ENCODE results near the gene STEEP1. TPM values are rescaled to one million over a fixed set of nuclear protein-coding genes. Genes with fewer than 3 reads are reported as not detected.
A peak's percentile ranks its signal among the peaks of the same experiment; 100 is the strongest.

STEEP1 gene
- total RNA-seq, 2 donors from 2014 or later, result 18.7 to 19.8 TPM

- Mint-ChIP-seq H3K4me1 (no peaks in the 10 kb centered on the region), H3K27me3 (ENCODE audit: insufficient read depth) (no peaks in the 10 kb centered on the region), H3K9me3 (peaks cover 28% of the 10 kb centered on the region), H3K36me3 (ENCODE audit: low read depth) (peaks cover 7% of the 10 kb centered on the region), H3K4me3 (no peak overlapping the region), H3K27ac (no peak overlapping the region)
- no peak overlapping the region for H3K27ac ChIP-seq (ENCODE audit: low read depth, low read length)
- no peak for TF ChIP-seq CTCF (conservative IDR thresholded peaks at IDR 0.05)
- H3K27me3 ChIP-seq (ENCODE audit: control insufficient read depth, insufficient read depth, low read length, poor library complexity, severe bottlenecking), result no peaks in the 10 kb centered on the region
- H3K4me1 ChIP-seq (ENCODE audit: control insufficient read depth, insufficient read depth, low read length), result no peaks in the 10 kb centered on the region
- no peak overlapping the region for H3K9ac ChIP-seq (ENCODE audit: extremely low read depth, low read length, poor library complexity, severe bottlenecking)
- no peak for DNase-seq
- H3K36me3 ChIP-seq (ENCODE audit: control insufficient read depth, insufficient read depth, low read length), result peaks cover 37% of the 10 kb centered on the region
- no peaks in the 10 kb centered on the region for H3K9me3 ChIP-seq (ENCODE audit: control insufficient read depth, low read length)
- no peak overlapping the region for H3K4me3 ChIP-seq (ENCODE audit: low read length)
These were observed 14.2 kb upstream of the STEEP1 start for GRCh38 chrX:119579414-119579813.

GRCh38 chrX:119574394-119575266, 9.4 kb upstream of the STEEP1 start, which contains the start of gene UBE2A:
Gene UBE2A (plus strand): TSS chrX:119574563. CDS start chrX:119574712, 149 bp downstream.
- DNase-seq, result peak; percentile 94
- no peaks in the 10 kb centered on the region for H3K27me3 ChIP-seq (ENCODE audit: control insufficient read depth, insufficient read depth, low read length, poor library complexity, severe bottlenecking)
- Mint-ChIP-seq H3K36me3 (ENCODE audit: low read depth) (peaks cover 10% of the 10 kb centered on the region), H3K4me3 (peak within 1 kb of the TSS; percentile 75), H3K27me3 (ENCODE audit: insufficient read depth) (no peaks in the 10 kb centered on the region), H3K27ac (peak within 1 kb of the TSS; percentile 96), H3K9me3 (peaks cover 56% of the 10 kb centered on the region), H3K4me1 (peaks cover 3% of the 10 kb centered on the region)
- H3K4me1 ChIP-seq (ENCODE audit: control insufficient read depth, insufficient read depth, low read length), result no peaks in the 10 kb centered on the region
- H3K4me3 ChIP-seq (ENCODE audit: low read length), result peak within 1 kb of the TSS; percentile 78
- H3K9me3 ChIP-seq (ENCODE audit: control insufficient read depth, low read length), result no peaks in the 10 kb centered on the region
- 0 to 4% methylated on average over 5 to 79 of the region's 86 CpGs for WGBS, 2 experiments (ENCODE audit: insufficient coverage in 1 of 2, insufficient read length in 1 of 2)
- peak; percentile 51 for TF ChIP-seq CTCF (conservative IDR thresholded peaks at IDR 0.05)
- H3K9ac ChIP-seq (ENCODE audit: extremely low read depth, low read length, poor library complexity, severe bottlenecking), result peak within 1 kb of the TSS; percentile 76
- peaks cover 14% of the 10 kb centered on the region for H3K36me3 ChIP-seq (ENCODE audit: control insufficient read depth, insufficient read depth, low read length)
- peak within 1 kb of the TSS; percentile 63 for H3K27ac ChIP-seq (ENCODE audit: low read depth, low read length)

GRCh38 chrX:119573840-119574393, 8.7 kb upstream of the STEEP1 start:
- peak overlapping the region; percentile 78 for H3K4me3 ChIP-seq (ENCODE audit: low read length)
- H3K36me3 ChIP-seq (ENCODE audit: control insufficient read depth, insufficient read depth, low read length), result peaks cover 14% of the 10 kb centered on the region
- H3K9me3 ChIP-seq (ENCODE audit: control insufficient read depth, low read length), result no peaks in the 10 kb centered on the region
- WGBS, 2 experiments (ENCODE audit: insufficient coverage in 1 of 2, insufficient read length in 1 of 2), result 0 to 1% methylated on average over 3 to 25 of the region's 30 CpGs
- Mint-ChIP-seq H3K4me1 (peaks cover 3% of the 10 kb centered on the region), H3K27me3 (ENCODE audit: insufficient read depth) (no peaks in the 10 kb centered on the region), H3K9me3 (peaks cover 60% of the 10 kb centered on the region), H3K4me3 (peak overlapping the region; percentile 75), H3K36me3 (ENCODE audit: low read depth) (peaks cover 10% of the 10 kb centered on the region), H3K27ac (peak overlapping the region; percentile 91)
- no peaks in the 10 kb centered on the region for H3K27me3 ChIP-seq (ENCODE audit: control insufficient read depth, insufficient read depth, low read length, poor library complexity, severe bottlenecking)
- no peak overlapping the region for H3K27ac ChIP-seq (ENCODE audit: low read depth, low read length)
- TF ChIP-seq CTCF (conservative IDR thresholded peaks at IDR 0.05), result no peak
- no peaks in the 10 kb centered on the region for H3K4me1 ChIP-seq (ENCODE audit: control insufficient read depth, insufficient read depth, low read length)
- H3K9ac ChIP-seq (ENCODE audit: extremely low read depth, low read length, poor library complexity, severe bottlenecking), result peak overlapping the region; percentile 76
- peak; percentile 67 for DNase-seq

Measured in endodermal cell (in vitro differentiated cells).